Ovary (tissue), 9 donors: Measurements from ENCODE around the gene FLOT2. TPM values are rescaled to one million over a fixed set of nuclear protein-coding genes. Genes with fewer than 3 reads are reported as not detected.

Experiments
- DNase-seq, 5 donors: peaks; one replicate each; pipeline ENCODE4 v3.0.0-alpha.2; 2019 to 2020
- H3K27ac ChIP-seq, 2 donors: fragments of 200-600 bp; one replicate each; pipeline versions ENCODE4 v1.5.1 to v1.8.0; 2019 to 2022
- H3K27me3 ChIP-seq: fragments of 200-600 bp; one replicate; pipeline ENCODE4 v1.8.0; 2022
- H3K36me3 ChIP-seq: fragments of 200-600 bp; sonication (generic); one replicate; pipeline ENCODE4 v1.5.1; 2019
- H3K4me1 ChIP-seq: one replicate; pipeline ENCODE4 v1.8.1; 2013; ENCODE audit warnings: mild to moderate bottlenecking, moderate library complexity; ENCODE audit not compliant: insufficient read depth
- H3K4me3 ChIP-seq: fragments of 200-600 bp; sonication (generic); one replicate; pipeline ENCODE4 v1.5.1; 2017
- H3K9me3 ChIP-seq, 2 donors: fragments of 200-600 bp in 1 of 2; sonication (generic) in 1 of 2; one replicate each; pipeline versions ENCODE4 v1.5.1 to v1.8.1; 2013 to 2019; ENCODE audit warnings: mild to moderate bottlenecking in 1 of 2, moderate library complexity in 1 of 2
- EP300 ChIP-seq: sonication (generic); formaldehyde crosslinking; IDR thresholded peaks from one replicate; pipeline ENCODE4 v1.6.1; 2017; ENCODE audit warnings: antibody characterized with exemption
- POLR2A ChIP-seq: fragments of 450-650 bp; IDR thresholded peaks from one replicate; pipeline ENCODE4 v1.6.1; 2017; ENCODE audit warnings: antibody characterized with exemption, mild to moderate bottlenecking, moderate library complexity
- WGBS, 3 donors: extraction: QIAGEN DNeasy Blood & Tissue Kit in 1 of 3; methylation state at CpG; one replicate each; pipeline versions ENCODE4 v1.1.5 to v1.1.7; 2013 to 2017; 5-methylcytosine and 5-hydroxymethylcytosine counted together
- intact Hi-C, 4 donors: fragments of 100-400 bp; cut with DNase I; formaldehyde crosslinking; loops; one replicate each; pipeline versions ENCODE4 v1.11.0 to v1.15.1; 2022 to 2023
- polyA plus RNA-seq, 2 donors: library from polyadenylated mRNA; stranded (reverse); fragments of 200-250 nt in 1 of 2; fragments of 350-450 nt in 1 of 2; fragmentation: Illumina TruSeq in 1 of 2; extraction: RNeasy Lipid Tissue Mini Kit (QIAGEN cat#74804) in 1 of 2; gene quantifications; one replicate each; pipeline ENCODE4 v1.2.3, GENCODE V29; 2013 to 2014
- total RNA-seq, 7 donors: library from RNA; depleted of rRNA in 2 of 7; stranded (reverse); fragments of >200 nt in 2 of 7; fragmentation: NEBNext Ultra II Directional in 3 of 7; extraction: Animal tissue kit (Norgen Biotek cat#: 25700) in 3 of 7; gene quantifications; one replicate each; pipeline versions ENCODE4 v1.1.0 to v1.2.4, GENCODE V29; 2016 to 2023
- TF ChIP-seq, protein P1 (sequence below), 3 donors: fragments of 450-650 bp in 2 of 3; fragments of 200-600 bp in 1 of 3; IDR thresholded peaks; one replicate each; pipeline versions ENCODE4 v1.5.1 to v1.8.0; 2016 to 2022; ENCODE audit warnings: antibody characterized with exemption in 3 of 3, mild to moderate bottlenecking in 1 of 3
- donor health status: DM: no; HTN: no; CAD: no; lungs with moderate emphysema.
- donor health status: DM: no; HTN: no; CAD: no.
- donor health status: Bipolar disorder and iron deficiency.
- donor health status: DM: yes; HTN: yes; CAD: no.
- donor health status: DM: no; HTN: no; CAD: no.
- donor health status: DM: yes; HTN: yes; CAD: no.

Gene FLOT2
- total and polyA plus RNA-seq, 9 donors, result 29.3 to 82.3 (median 72.6) TPM

DNA sequence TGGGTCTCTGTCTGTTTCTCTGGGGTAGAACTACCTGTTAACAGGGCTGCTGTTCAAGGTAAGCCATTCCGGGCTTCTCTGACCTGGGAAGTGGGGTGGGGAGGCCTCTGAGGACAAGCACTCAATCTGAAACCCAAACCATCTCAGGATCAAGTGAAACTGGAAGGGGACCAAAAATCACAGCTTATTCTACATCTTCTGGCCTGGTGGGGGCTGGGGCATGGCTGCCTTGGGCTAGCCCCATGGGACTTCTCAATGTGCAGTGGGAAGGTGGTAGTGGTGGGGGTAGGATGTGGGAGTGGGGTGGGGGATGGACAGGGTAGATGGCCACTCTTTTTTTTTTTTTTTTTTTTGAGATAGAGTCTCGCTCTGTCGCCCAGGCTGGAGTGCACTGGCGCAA lies 5.5 kb downstream of the FLOT2 start:
- H3K4me1 ChIP-seq, result peaks cover 7% of the 10 kb centered on the region
- no peaks in the 10 kb centered on the region for H3K9me3 ChIP-seq
- DNase-seq, result no peak
- intact Hi-C loops, result loop anchor here in 1 of 4 donors (10.0 kb wide), 1 partner anchor 167 kb away; the partner anchor contains the start of genes NEK8 and TLCD1
- no peaks in the 10 kb centered on the region for H3K27me3 ChIP-seq
- WGBS, 3 donors, result 90 to 94% (median 94%) methylated on average over 4 of the region's 4 CpGs
- no peak overlapping the region for H3K27ac ChIP-seq
- H3K4me3 ChIP-seq, result no peak overlapping the region
- TF ChIP-seq POLR2A (no peak), EP300 (no peak)
- TF ChIP-seq, protein P1, sequence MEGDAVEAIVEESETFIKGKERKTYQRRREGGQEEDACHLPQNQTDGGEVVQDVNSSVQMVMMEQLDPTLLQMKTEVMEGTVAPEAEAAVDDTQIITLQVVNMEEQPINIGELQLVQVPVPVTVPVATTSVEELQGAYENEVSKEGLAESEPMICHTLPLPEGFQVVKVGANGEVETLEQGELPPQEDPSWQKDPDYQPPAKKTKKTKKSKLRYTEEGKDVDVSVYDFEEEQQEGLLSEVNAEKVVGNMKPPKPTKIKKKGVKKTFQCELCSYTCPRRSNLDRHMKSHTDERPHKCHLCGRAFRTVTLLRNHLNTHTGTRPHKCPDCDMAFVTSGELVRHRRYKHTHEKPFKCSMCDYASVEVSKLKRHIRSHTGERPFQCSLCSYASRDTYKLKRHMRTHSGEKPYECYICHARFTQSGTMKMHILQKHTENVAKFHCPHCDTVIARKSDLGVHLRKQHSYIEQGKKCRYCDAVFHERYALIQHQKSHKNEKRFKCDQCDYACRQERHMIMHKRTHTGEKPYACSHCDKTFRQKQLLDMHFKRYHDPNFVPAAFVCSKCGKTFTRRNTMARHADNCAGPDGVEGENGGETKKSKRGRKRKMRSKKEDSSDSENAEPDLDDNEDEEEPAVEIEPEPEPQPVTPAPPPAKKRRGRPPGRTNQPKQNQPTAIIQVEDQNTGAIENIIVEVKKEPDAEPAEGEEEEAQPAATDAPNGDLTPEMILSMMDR (IDR thresholded peaks at IDR 0.05), result no peak
- H3K36me3 ChIP-seq, result no peaks in the 10 kb centered on the region

DNA sequence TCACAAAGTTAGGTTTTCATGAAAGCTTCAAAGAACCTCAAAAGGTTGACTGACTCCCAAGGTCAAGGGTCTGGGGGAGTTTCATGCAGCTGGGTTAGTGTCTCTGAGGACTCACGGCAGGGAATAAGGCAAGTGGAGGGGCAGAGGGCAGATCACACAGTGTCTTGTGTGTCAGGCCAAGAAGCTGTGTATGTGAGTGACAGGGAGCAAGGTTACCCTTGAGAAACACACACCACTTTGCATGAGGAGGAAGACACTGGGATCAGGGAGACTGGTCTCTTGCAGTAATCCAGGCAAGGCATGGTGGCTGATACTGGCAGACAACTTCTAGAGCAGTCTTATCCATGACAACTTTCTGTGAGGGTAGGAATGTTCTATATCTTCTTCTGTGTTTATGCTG lies 6.3 kb downstream of the FLOT2 start:
- intact Hi-C loops, result loop anchor here in 1 of 4 donors (10.0 kb wide), 1 partner anchor 166 kb away; the partner anchor contains the start of genes NEK8 and TLCD1

DNA sequence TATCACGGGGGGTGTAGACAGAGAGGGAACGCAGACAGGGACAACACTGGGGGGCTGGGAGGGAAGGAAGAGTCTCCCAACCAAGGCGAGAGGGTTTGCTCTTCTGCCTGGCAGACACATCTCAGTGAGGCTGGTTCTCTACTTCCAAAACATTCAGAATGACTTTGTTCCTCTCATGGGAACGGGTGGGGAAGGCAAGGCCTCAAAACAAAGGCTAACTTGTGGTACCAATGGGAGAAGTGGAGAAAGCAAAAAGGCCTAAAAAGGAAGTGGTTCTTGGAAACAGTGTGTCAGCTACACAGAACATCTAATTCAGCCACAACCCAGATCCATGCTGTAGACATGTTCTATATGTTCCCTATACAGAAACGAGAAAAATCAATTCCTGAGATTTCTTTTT lies 7.5 kb downstream of the FLOT2 start:
- DNase-seq, result no peak
- intact Hi-C loops, result loop anchor here in 1 of 4 donors (10.0 kb wide), 1 partner anchor 165 kb away; the partner anchor contains the start of genes NEK8 and TLCD1
- 81 to 90% (median 83%) methylated on average over 5 of the region's 5 CpGs for WGBS, 3 donors

More for the DNA sequence above, 6.3 kb downstream of the FLOT2 start:
- 36 to 61% (median 55%) methylated on average over 1 of the region's 1 CpG for WGBS, 3 donors
- TF ChIP-seq, protein P1 (IDR thresholded peaks at IDR 0.05), result no peak
- TF ChIP-seq POLR2A (no peak), EP300 (no peak)
- DNase-seq, result no peak
- no peaks in the 10 kb centered on the region for H3K9me3 ChIP-seq
- no peak overlapping the region for H3K4me3 ChIP-seq
- no peak overlapping the region for H3K27ac ChIP-seq
- H3K27me3 ChIP-seq, result no peaks in the 10 kb centered on the region
- H3K4me1 ChIP-seq, result peaks cover 5% of the 10 kb centered on the region
- no peaks in the 10 kb centered on the region for H3K36me3 ChIP-seq

DNA sequence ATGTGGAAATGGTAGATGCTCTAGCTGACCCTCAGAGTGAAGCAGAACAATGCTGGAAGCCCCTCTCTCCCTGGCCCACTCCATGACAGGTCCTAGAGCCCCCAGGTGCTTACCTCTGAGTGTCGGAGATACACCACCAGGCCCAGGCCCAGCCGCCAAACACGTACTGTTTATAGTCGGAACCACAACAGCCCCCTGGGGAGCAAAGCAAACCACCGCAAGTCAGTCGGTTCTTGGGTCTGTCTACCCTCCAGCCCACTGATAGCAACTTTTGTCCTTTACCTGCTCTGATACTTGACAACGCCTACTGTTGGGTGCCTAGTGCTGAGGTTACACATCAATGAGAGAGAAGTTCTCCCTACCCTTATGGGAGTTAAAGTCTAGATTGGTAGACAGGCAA lies 8.7 kb downstream of the FLOT2 start:
- H3K4me3 ChIP-seq, result no peak overlapping the region
- H3K9me3 ChIP-seq, result no peaks in the 10 kb centered on the region
- WGBS, 3 donors, result 92 to 94% (median 93%) methylated on average over 7 of the region's 7 CpGs
- intact Hi-C loops, result no loop called here
- no peak overlapping the region for H3K27ac ChIP-seq
- no peaks in the 10 kb centered on the region for H3K27me3 ChIP-seq
- H3K36me3 ChIP-seq, result no peaks in the 10 kb centered on the region
- no peak for DNase-seq
- no peaks in the 10 kb centered on the region for H3K4me1 ChIP-seq
- TF ChIP-seq POLR2A (no peak), EP300 (no peak)
- TF ChIP-seq, protein P1 (IDR thresholded peaks at IDR 0.05), result no peak

More for the DNA sequence above, 7.5 kb downstream of the FLOT2 start:
- no peaks in the 10 kb centered on the region for H3K9me3 ChIP-seq
- H3K27ac ChIP-seq, result no peak overlapping the region
- H3K4me3 ChIP-seq, result no peak overlapping the region
- no peaks in the 10 kb centered on the region for H3K4me1 ChIP-seq
- H3K27me3 ChIP-seq, result no peaks in the 10 kb centered on the region
- H3K36me3 ChIP-seq, result no peaks in the 10 kb centered on the region
- TF ChIP-seq, protein P1 (IDR thresholded peaks at IDR 0.05), result no peak
- TF ChIP-seq POLR2A, result no peak
- no peak for TF ChIP-seq EP300
